IMR-90 (cell line): ENCODE measurements around the gene HCFC1R1. TPM values are rescaled to one million over a fixed set of nuclear protein-coding genes. Genes with fewer than 3 reads are reported as not detected.
A peak's percentile ranks its signal among the peaks of the same experiment; 100 is the strongest.

ENCODE experiments used
- ATAC-seq: fragments of 200-7000 bp; cut with Tn5 transposase; 2 replicates; pipeline ENCODE4 v1.9.1; 2020; ENCODE audit warnings: low read depth, mild to moderate bottlenecking, moderate library complexity
- BruUV-seq: library from RNA; stranded (reverse); fragments of 400-500 nt; replicated peaks from 2 replicates; lab custom pipeline; 2021; lab: Mats Ljungman, UMichigan
- CTCF ChIA-PET: fragments of 300-600 bp; formaldehyde crosslinking; extraction: SDS; loops from one replicate; lab custom pipeline; 2021; ENCODE audit warnings: antibody characterized with exemption; lab: Yijun Ruan, JAX
- POLR2A ChIA-PET: fragments of 300-600 bp; sonication (Branson Sonifier 250); formaldehyde crosslinking; loops from one replicate; lab custom pipeline; 2022; ENCODE audit warnings: antibody characterized with exemption; ENCODE audit not compliant: unreplicated experiment; lab: Charles Lee
- DNase-seq: peaks from one replicate; pipeline ENCODE4 v3.0.0; 2013
- H2AFZ ChIP-seq: replicated peaks from 2 replicates; pipeline ENCODE3; 2013; ENCODE audit warnings: low read length, mild to moderate bottlenecking; ENCODE audit not compliant: poor library complexity
- H2AK5ac ChIP-seq: 2 replicates; pipeline ENCODE4 v1.6.1; 2013; ENCODE audit warnings: low read depth, low read length, inconsistent platforms
- H2AK9ac ChIP-seq: replicated peaks from 2 replicates; pipeline ENCODE3; 2013; ENCODE audit warnings: mild to moderate bottlenecking, low read depth, low read length, moderate library complexity; ENCODE audit not compliant: poor library complexity
- H2BK120ac ChIP-seq: 2 replicates; pipeline ENCODE4 v1.6.1; 2013; ENCODE audit warnings: low read depth, low read length, inconsistent platforms
- H2BK15ac ChIP-seq: 3 replicates; pipeline ENCODE4 v1.6.1; 2013; ENCODE audit warnings: low read depth, low read length, inconsistent platforms
- H2BK20ac ChIP-seq: 2 replicates; pipeline ENCODE4 v1.6.1; 2013; ENCODE audit warnings: low read depth, mild to moderate bottlenecking, inconsistent platforms, low read length, moderate library complexity
- H2BK5ac ChIP-seq: 2 replicates; pipeline ENCODE4 v1.6.1; 2013; ENCODE audit warnings: mild to moderate bottlenecking, low read depth, low read length, inconsistent platforms; ENCODE audit not compliant: poor library complexity, severe bottlenecking
- H3K14ac ChIP-seq: replicated peaks from 2 replicates; pipeline ENCODE4 v1.6.1; 2013; ENCODE audit warnings: low read depth, low read length, inconsistent platforms
- H3K18ac ChIP-seq: 2 replicates; pipeline ENCODE4 v1.6.1; 2013; ENCODE audit warnings: low read depth, low read length, control low read depth
- H3K23ac ChIP-seq: 2 replicates; pipeline ENCODE4 v1.6.1; 2013; ENCODE audit warnings: low read depth, low read length, inconsistent platforms
- H3K27ac ChIP-seq: 2 replicates; pipeline ENCODE4 v1.5.1; 2013; ENCODE audit warnings: mild to moderate bottlenecking, control low read depth, low read length; ENCODE audit not compliant: insufficient read depth
- H3K27me3 ChIP-seq: 2 replicates; pipeline ENCODE4 v1.6.1; 2013; ENCODE audit warnings: low read length; ENCODE audit not compliant: control insufficient read depth, insufficient read depth
- H3K36me3 ChIP-seq: 2 replicates; pipeline ENCODE4 v1.6.1; 2013; ENCODE audit warnings: low read length, mixed read lengths; ENCODE audit not compliant: control insufficient read depth, insufficient read depth
- H3K4ac ChIP-seq: 2 replicates; pipeline ENCODE4 v1.6.1; 2013; ENCODE audit warnings: low read depth, low read length, inconsistent platforms
- H3K4me1 ChIP-seq: 2 replicates; pipeline ENCODE4 v1.6.1; 2013; ENCODE audit warnings: low read length, mixed read lengths; ENCODE audit not compliant: control insufficient read depth, insufficient read depth
- H3K4me2 ChIP-seq: 2 replicates; pipeline ENCODE4 v1.6.1; 2013; ENCODE audit warnings: low read depth, mild to moderate bottlenecking, control low read depth, low read length, moderate library complexity
- H3K4me3 ChIP-seq: 2 replicates; pipeline ENCODE4 v1.5.1; 2013; ENCODE audit warnings: low read depth, mild to moderate bottlenecking, control low read depth, low read length, moderate library complexity; ENCODE audit not compliant: insufficient read depth
- H3K56ac ChIP-seq: 2 replicates; pipeline ENCODE4 v1.6.1; 2013; ENCODE audit warnings: low read length, inconsistent platforms; ENCODE audit not compliant: insufficient read depth; ENCODE audit errors: extremely low read depth
- H3K79me1 ChIP-seq, 2 experiments: 2 replicates each; pipeline ENCODE4 v1.6.1; 2013; ENCODE audit warnings: low read length in 2 of 2, inconsistent platforms in 1 of 2, low read depth in 1 of 2
- H3K9ac ChIP-seq: 2 replicates; pipeline ENCODE4 v1.6.1; 2013; ENCODE audit warnings: low read depth, low read length, control low read depth
- H3K9me1 ChIP-seq: 2 replicates; pipeline ENCODE4 v1.6.1; 2013; ENCODE audit warnings: low read length, inconsistent platforms; ENCODE audit not compliant: insufficient read depth
- H3K9me3 ChIP-seq: 2 replicates; pipeline ENCODE4 v1.6.1; 2013; ENCODE audit warnings: low read length; ENCODE audit not compliant: control insufficient read depth, insufficient read depth
- H4K20me1 ChIP-seq: 2 replicates; pipeline ENCODE4 v1.6.1; 2013; ENCODE audit warnings: low read length, inconsistent platforms; ENCODE audit not compliant: insufficient read depth
- H4K5ac ChIP-seq: 2 replicates; pipeline ENCODE4 v1.6.1; 2013; ENCODE audit warnings: mild to moderate bottlenecking, low read depth, low read length, control low read depth
- H4K8ac ChIP-seq, 2 experiments: 2 replicates each; pipeline ENCODE4 v1.6.1; 2013; ENCODE audit warnings: low read depth in 2 of 2, low read length in 2 of 2, control low read depth in 1 of 2, inconsistent platforms in 1 of 2
- H4K91ac ChIP-seq: 2 replicates; pipeline ENCODE4 v1.6.1; 2013; ENCODE audit warnings: low read depth, low read length, inconsistent platforms; ENCODE audit not compliant: insufficient read depth
- BHLHE40 ChIP-seq: fragments of 150-350 bp; IDR thresholded peaks from 2 replicates; pipeline ENCODE4 v1.6.1; 2016; ENCODE audit warnings: mild to moderate bottlenecking, low read depth, low read length
- CEBPB ChIP-seq: IDR thresholded peaks from 2 replicates; pipeline ENCODE4 v1.6.1; 2012; ENCODE audit warnings: low read depth, low read length, improper control_type of control experiment
- CHD1 ChIP-seq: IDR thresholded peaks from 2 replicates; pipeline ENCODE4 v1.6.1; 2012; ENCODE audit warnings: low read depth, low read length, improper control_type of control experiment
- MAFK ChIP-seq: IDR thresholded peaks from 2 replicates; pipeline ENCODE4 v1.6.1; 2012; ENCODE audit warnings: low read depth, low read length, improper control_type of control experiment
- MAZ ChIP-seq: IDR thresholded peaks from 2 replicates; pipeline ENCODE4 v1.6.1; 2012; ENCODE audit warnings: low read depth, mild to moderate bottlenecking, low read length, improper control_type of control experiment, moderate library complexity, borderline replicate concordance
- MXI1 ChIP-seq: IDR thresholded peaks from 2 replicates; pipeline ENCODE4 v1.6.1; 2012; ENCODE audit warnings: low read depth, mild to moderate bottlenecking, low read length, moderate library complexity, borderline replicate concordance
- RCOR1 ChIP-seq: IDR thresholded peaks from 2 replicates; pipeline ENCODE4 v1.6.1; 2012; ENCODE audit warnings: mild to moderate bottlenecking, low read length, improper control_type of control experiment; ENCODE audit not compliant: insufficient replicate concordance
- SMC3 ChIP-seq: fragments of 150-350 bp; IDR thresholded peaks from 2 replicates; pipeline ENCODE4 v1.6.1; 2016; ENCODE audit warnings: low read depth, mild to moderate bottlenecking, antibody characterized with exemption, low read length, moderate library complexity
- WGBS, 2 experiments: methylation state at CpG; one replicate each; pipeline versions ENCODE4 v1.1.5 to v1.1.7; 2013; ENCODE audit warnings: missing lambda C conversion rate in 2 of 2; ENCODE audit not compliant: insufficient read length in 1 of 2; ENCODE audit errors: extremely low coverage in 2 of 2; 5-methylcytosine and 5-hydroxymethylcytosine counted together
- dilution Hi-C: fragments of 300-500 bp; cut with HindIII; formaldehyde crosslinking; loops from one replicate; pipeline ENCODE4 v1.14.3; 2018; ENCODE audit warnings: low sequenced_read_pairs; ENCODE audit not compliant: unreplicated experiment
- in situ Hi-C: fragments of 300-500 bp; cut with MboI; formaldehyde crosslinking; loops from 3 replicates; pipeline ENCODE4 v1.14.3; 2019; ENCODE audit warnings: low sequenced_read_pairs, inconsistent platforms, mixed read lengths
- intact Hi-C: fragments of 100-400 bp; cut with micrococcal nuclease; formaldehyde crosslinking; loops from 2 replicates; pipeline ENCODE4 v1.10.0; 2022
- polyA plus RNA-seq, 3 experiments: library from polyadenylated mRNA; depleted of rRNA; stranded (reverse); fragments of >200 nt; gene quantifications; 2 replicates each; pipeline ENCODE4 v1.2.3, GENCODE V29; 2012; ENCODE audit warnings: low replicate concordance in 1 of 3
- total RNA-seq: library from RNA; depleted of rRNA; stranded (reverse); fragments of >200 nt; gene quantifications from 2 replicates; pipeline ENCODE4 v1.2.3, GENCODE V29; 2012
- TF ChIP-seq, protein P1 (sequence below): fragments of 150-350 bp; IDR thresholded peaks from 2 replicates; pipeline ENCODE4 v1.6.1; 2017; ENCODE audit warnings: mild to moderate bottlenecking, antibody characterized with exemption, low read length, low read depth
- TF ChIP-seq, protein P2 (sequence below): conservative IDR thresholded peaks from 2 replicates; pipeline ENCODE4 v1.5.1; 2012; ENCODE audit warnings: mild to moderate bottlenecking, low read depth, low read length, improper control_type of control experiment

The HCFC1R1 gene
- total and polyA plus RNA-seq, 2 of the 4 experiments (the other 2 are of a cell fraction) = 7.2 to 57.9 TPM

DNA sequence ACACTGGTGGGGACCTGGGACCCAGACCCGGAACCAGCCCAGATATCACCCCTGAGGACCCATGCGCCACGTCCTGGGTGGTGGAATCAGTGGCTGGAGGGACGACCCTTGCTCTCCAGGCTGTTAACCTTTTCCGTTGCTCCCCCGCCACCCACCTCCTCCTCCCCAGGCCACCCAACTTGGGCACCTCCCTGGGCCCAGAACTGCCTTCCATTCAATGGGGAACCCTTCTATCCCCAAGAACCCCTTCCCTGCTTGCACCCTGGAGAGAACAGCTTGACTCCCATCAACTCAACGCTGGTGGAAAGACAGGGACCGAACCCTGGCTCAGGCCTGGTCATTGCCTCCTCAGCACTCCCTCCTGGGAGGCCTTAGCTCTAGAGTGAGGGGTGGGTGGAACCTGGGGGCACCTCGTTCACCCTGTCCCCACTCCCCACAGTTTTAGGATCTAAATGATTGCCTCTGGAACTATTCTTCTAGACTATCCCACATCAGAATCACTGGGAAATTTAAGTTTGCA, 36.0 kb upstream of the HCFC1R1 start:
- no TSS peak for BruUV-seq
- Histone ChIP-seq H3K36me3 (no peaks in the 10 kb centered on the region), H3K4me1 (peaks cover 8% of the 10 kb centered on the region), H4K20me1 (no peaks in the 10 kb centered on the region; the same call in 1 of the 2 replicates), H3K9me3 (no peaks in the 10 kb centered on the region), H4K8ac (peak overlapping the region; percentile 87 to 100), H4K5ac (peak overlapping the region; percentile 93), H3K4me2 (peak overlapping the region; percentile 71), H2BK120ac (peak overlapping the region; percentile 48; the same call in 1 of the 2 replicates), H4K91ac (peak overlapping the region; percentile 62), H2BK15ac (peak overlapping the region; percentile 90; the same call in 1 of the 3 replicates), H3K27me3 (no peaks in the 10 kb centered on the region; the same call in 1 of the 2 replicates), H2AK5ac (peak overlapping the region; percentile 74), H2AFZ (peak overlapping the region; percentile 100), H3K9ac (peak overlapping the region; percentile 71), H3K23ac (peak overlapping the region; percentile 35; the same call in 1 of the 2 replicates), H3K27ac (peak overlapping the region; percentile 89), H2BK20ac (peak overlapping the region; percentile 35; the same call in 1 of the 2 replicates), H3K4ac (peak overlapping the region; percentile 93), H2BK5ac (peak overlapping the region; percentile 84), H3K4me3 (peak overlapping the region; percentile 27), H3K14ac (peak overlapping the region; percentile 88), H3K56ac (no peak overlapping the region), H3K79me1 (peaks cover 0 to 16% of the 10 kb centered on the region in 2 experiments; a peak in 1 of 4 replicates), H2AK9ac (peak overlapping the region; percentile 21), H3K18ac (peak overlapping the region; percentile 82), H3K9me1 (peaks cover 9% of the 10 kb centered on the region)
- intact Hi-C loops (loop anchor here (1.0 to 2.0 kb wide), 4 partner anchors 47 to 107 kb away; no protein-coding TSS in a partner anchor), in situ Hi-C loops (loop anchor here (5.0 kb wide), 1 partner anchor 43 kb away; no protein-coding TSS in a partner anchor), dilution Hi-C loops (no loop called here)
- DNase-seq (no peak), ATAC-seq (no peak)
- TF ChIP-seq MAZ = no peak
- TF ChIP-seq, protein P1, sequence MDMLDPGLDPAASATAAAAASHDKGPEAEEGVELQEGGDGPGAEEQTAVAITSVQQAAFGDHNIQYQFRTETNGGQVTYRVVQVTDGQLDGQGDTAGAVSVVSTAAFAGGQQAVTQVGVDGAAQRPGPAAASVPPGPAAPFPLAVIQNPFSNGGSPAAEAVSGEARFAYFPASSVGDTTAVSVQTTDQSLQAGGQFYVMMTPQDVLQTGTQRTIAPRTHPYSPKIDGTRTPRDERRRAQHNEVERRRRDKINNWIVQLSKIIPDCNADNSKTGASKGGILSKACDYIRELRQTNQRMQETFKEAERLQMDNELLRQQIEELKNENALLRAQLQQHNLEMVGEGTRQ = no peak
- no peak for TF ChIP-seq SMC3
- TF ChIP-seq CHD1 = no peak
- no peak for TF ChIP-seq RCOR1
- no peak for TF ChIP-seq MAFK
- no peak for TF ChIP-seq BHLHE40
- no peak for TF ChIP-seq CEBPB
- no peak for TF ChIP-seq MXI1
- TF ChIP-seq, protein P2, sequence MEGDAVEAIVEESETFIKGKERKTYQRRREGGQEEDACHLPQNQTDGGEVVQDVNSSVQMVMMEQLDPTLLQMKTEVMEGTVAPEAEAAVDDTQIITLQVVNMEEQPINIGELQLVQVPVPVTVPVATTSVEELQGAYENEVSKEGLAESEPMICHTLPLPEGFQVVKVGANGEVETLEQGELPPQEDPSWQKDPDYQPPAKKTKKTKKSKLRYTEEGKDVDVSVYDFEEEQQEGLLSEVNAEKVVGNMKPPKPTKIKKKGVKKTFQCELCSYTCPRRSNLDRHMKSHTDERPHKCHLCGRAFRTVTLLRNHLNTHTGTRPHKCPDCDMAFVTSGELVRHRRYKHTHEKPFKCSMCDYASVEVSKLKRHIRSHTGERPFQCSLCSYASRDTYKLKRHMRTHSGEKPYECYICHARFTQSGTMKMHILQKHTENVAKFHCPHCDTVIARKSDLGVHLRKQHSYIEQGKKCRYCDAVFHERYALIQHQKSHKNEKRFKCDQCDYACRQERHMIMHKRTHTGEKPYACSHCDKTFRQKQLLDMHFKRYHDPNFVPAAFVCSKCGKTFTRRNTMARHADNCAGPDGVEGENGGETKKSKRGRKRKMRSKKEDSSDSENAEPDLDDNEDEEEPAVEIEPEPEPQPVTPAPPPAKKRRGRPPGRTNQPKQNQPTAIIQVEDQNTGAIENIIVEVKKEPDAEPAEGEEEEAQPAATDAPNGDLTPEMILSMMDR = no peak
- no CpG with 5 or more reads among the region's 9 CpGs for WGBS, 2 experiments
- POLR2A ChIA-PET = no interaction called here
- CTCF ChIA-PET = interaction anchor here (0.6 to 2.2 kb wide), 8 partner anchors 12 to 112 kb away, joined by 3 to 9 read pairs (median 4); no protein-coding TSS in a partner anchor
